Upper lobe of left lung (tissue), 4 donors: ENCODE data around the gene ATOSA.

Experiments used
- CTCF ChIP-seq, 6 experiments: fragments of 450-650 bp in 4 of 6; fragments of 200-600 bp in 2 of 6; sonication (generic) in 2 of 6; IDR thresholded peaks; one replicate each; pipeline ENCODE4 v1.5.1; 2016 to 2019; ENCODE audit warnings: antibody characterized with exemption in 6 of 6
- EP300 ChIP-seq, 4 donors: sonication (generic); formaldehyde crosslinking; IDR thresholded peaks; one replicate each; pipeline ENCODE4 v1.5.1; 2017; ENCODE audit warnings: antibody characterized with exemption in 4 of 4, control low read depth in 2 of 4
- POLR2A ChIP-seq, 4 donors: fragments of 450-650 bp; IDR thresholded peaks; one replicate each; pipeline ENCODE4 v1.5.1; 2016 to 2017; ENCODE audit warnings: antibody characterized with exemption in 4 of 4, mild to moderate bottlenecking in 2 of 4
- POLR2AphosphoS5 ChIP-seq, 2 donors: sonication (generic); formaldehyde crosslinking; IDR thresholded peaks; one replicate each; pipeline ENCODE4 v1.5.1; 2017; ENCODE audit warnings: antibody characterized with exemption in 2 of 2

DNA sequence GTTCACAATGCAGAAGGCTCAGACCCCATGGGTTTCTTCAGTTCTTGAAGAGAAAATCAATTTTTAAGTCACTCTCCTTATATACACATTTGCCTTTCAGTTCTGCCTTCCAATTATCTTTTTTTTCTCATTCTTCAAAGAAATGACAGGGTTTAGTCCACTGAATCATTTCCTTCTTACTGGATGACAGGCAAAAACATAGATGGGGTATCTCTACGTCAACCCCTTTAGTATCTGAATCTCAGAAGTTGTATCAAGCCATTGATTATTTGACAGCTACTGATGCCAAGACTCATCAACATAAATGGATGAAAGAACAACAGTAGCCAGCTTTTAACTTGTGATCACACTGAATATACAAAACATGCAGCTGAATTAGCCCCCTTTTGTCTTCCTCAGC is 6.5 kb downstream of the ATOSA start:
- TF ChIP-seq POLR2A (IDR thresholded peaks at IDR 0.05) (no peak), CTCF (IDR thresholded peaks at IDR 0.05) (no peak), POLR2AphosphoS5 (IDR thresholded peaks at IDR 0.05) (no peak), EP300 (IDR thresholded peaks at IDR 0.05) (no peak)
